GM19395 (cell line): ENCODE data around the gene REPS2.
"Not testable (repeated sequence)": the region's sequence is repeated elsewhere in the genome, so short reads cannot be mapped to it uniquely, and the experiment has no call there.

ENCODE experiments used
- ATAC-seq: cut with Tn5 transposase; IDR thresholded peaks from one replicate; pipeline ENCODE4 v1.9.1; 2021; ENCODE audit warnings: mild to moderate bottlenecking, moderate library complexity; ENCODE audit not compliant: unreplicated experiment

The REPS2 gene

GRCh38 chrX:16962661-16963060, 16.2 kb downstream of the REPS2 start:
- not testable (repeated sequence) for ATAC-seq

DNA sequence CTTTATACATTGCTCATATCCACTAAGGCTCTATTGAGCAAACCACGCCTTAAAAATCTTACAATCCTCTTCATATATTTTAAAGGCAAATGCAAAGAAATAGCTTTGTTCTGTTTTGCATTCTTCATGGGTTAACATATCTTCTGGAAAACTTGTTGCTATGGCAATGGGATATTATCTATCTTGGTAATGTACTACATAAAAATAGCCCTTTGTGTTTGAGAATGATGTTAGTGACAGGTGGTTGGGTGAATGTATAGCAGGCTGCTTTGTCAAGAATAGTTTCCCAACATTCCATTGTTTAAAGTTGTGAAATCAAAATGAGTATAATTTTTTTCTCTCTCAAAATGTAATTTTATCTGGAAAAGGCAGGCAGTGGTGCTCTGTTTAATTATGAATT, 16.8 kb downstream of the REPS2 start:
- ATAC-seq: no peak

GRCh38 chrX:16964976-16965375, 18.5 kb downstream of the REPS2 start:
- ATAC-seq: not testable (repeated sequence)

- no peak for ATAC-seq
These were observed 20.4 kb downstream of the REPS2 start for GRCh38 chrX:16966752-16967448.

- not testable (repeated sequence) for ATAC-seq
These were observed 22.3 kb downstream of the REPS2 start for GRCh38 chrX:16968753-16969152.

GRCh38 chrX:16970977-16971376, 24.5 kb downstream of the REPS2 start:
- no peak for ATAC-seq

DNA sequence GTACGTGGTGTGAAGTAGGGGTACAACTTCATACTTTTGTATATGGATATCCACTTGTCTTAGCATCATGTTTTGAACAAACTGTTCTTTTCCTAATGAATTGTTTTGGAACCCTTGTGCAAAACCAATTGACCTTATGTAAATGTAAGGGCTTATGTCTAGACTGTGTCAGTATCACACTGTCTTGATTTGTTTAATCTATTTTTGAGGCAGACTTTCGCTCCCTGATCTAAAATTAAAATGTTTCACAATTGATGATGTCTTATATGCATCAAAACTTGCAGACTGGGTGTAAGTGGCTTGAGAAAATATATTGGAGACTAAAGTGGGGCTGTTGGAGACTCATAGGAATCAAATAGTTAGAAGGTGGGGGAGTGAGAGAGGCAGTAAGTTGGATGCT, 25.2 kb downstream of the REPS2 start:
- ATAC-seq: no peak

- no peak for ATAC-seq
These were observed 28.8 kb downstream of the REPS2 start for GRCh38 chrX:16975233-16975632.

DNA sequence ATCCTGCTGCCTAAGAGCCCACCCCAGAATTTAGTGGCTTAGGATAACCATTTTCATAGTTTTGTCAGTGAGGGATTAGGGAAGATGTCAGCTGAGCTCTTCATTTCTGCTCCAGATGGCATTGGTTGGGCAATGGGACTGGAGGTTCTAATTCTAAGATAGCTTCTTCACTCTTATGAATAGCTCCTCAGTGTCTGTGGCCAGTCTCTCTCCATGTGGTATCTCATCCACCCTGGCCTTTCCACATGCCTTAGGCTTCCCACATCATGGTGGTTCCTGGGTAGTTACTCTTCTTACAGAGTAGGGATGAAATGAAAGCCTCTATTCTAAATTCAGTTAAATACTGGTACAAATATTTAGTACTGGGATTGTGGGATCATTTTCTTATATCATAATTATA, 31.3 kb downstream of the REPS2 start:
- no peak for ATAC-seq

DNA sequence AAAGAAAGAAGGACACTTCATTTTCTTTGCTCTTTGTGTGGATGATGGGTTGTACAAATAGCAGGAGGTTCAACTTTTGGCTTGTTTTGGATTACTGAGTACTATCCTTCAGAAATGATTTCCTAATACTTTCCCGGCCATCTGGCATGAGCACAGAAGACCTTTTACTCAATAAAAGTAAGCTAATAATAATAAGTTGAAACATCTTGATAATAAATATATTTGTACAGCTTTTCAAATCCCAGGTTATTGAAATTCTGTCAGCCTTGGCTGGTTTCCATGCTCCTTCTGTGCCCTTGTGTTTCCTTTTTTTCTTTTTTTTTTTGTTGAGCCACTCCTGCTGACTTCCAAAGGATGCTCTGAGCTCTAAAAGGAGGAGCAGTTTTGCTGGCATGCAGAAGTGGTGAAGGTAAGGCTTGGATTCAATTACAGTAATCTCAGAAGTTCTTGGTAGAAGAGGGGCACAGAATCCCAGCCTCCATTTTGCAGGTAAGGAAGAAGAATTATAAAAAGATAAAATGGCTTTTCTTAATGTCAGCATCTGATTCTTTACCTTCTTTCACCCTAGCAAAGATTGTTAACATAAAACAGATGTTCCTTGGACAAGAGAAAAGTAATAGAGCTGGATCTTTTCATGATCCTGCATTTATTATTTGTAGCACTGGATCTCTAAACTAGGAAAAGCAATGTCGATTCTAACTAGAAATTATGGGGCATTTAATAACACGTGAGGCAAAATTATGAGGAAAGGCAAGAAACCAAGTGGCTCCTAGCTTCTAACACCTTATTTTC, 31.9 kb downstream of the REPS2 start:
- no peak for ATAC-seq

GRCh38 chrX:16979226-16979625, 32.8 kb downstream of the REPS2 start:
- no peak for ATAC-seq

GRCh38 chrX:16981209-16981608, 34.8 kb downstream of the REPS2 start:
- no peak for ATAC-seq

GRCh38 chrX:16981980-16982379, 35.5 kb downstream of the REPS2 start:
- ATAC-seq: no peak

DNA sequence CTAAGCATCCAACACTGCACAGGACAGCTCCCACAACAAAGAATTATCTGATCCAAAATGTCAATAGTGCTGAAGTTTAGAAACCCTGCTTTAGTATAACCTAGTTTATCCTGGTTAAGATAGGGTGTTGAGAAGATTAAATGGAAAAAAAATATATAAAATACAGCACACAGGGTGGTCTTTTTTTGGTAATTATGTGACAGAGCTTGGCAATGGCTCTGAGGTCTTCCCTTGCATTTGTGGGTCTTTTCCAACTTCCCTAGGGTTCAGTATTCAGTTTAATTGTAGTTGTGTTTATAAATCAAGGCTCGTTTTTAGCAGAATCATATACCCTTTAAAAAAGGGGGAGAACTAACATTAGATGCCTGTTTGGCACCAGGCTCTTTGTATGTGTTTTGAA, 36.6 kb downstream of the REPS2 start:
- no peak for ATAC-seq

- ATAC-seq: no peak
These were observed 38.8 kb downstream of the REPS2 start for GRCh38 chrX:16985286-16985685.

DNA sequence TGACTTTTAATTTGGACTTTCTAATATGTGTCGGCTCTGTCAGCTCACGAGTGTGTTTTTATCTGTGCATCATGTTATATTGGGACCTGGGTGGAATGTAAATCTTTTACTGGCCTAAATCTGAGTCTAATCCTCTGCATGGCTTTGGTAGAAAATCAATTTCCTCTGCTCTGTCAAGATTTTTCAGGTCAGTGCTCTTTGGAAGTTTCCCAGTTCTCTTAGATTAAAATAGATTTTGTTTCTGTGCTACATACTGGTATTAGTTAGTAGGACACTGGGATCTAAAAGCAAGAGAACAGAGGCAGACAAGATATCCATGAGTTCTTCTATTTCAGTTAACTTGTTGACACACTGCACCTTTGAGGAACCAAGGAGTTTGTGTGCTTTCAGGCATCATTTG, 39.7 kb downstream of the REPS2 start:
- ATAC-seq: no peak

GRCh38 chrX:16989750-16990149, 43.3 kb downstream of the REPS2 start:
- no peak for ATAC-seq

- no peak for ATAC-seq
These were observed 44.4 kb downstream of the REPS2 start for GRCh38 chrX:16990839-16991238.

DNA sequence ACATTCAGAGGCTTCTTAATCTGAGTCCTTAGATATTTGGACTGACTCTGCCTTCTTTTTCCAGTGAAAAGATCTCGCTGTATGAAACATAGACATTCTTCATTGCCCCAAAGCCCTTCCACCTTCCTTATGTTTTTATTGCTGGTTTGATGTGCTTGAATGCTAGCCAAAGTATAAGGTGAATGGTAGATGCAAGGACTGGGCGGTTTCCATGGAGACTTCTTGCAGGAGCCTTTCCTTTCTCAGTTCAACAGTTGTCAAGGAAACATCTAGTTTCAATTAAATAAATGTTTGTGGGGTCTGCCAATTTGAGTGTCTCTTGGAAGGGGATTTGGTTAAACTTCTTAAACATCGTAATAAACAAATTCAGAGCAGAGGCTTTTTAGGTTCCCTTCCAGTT, 46.0 kb downstream of the REPS2 start:
- no peak for ATAC-seq

DNA sequence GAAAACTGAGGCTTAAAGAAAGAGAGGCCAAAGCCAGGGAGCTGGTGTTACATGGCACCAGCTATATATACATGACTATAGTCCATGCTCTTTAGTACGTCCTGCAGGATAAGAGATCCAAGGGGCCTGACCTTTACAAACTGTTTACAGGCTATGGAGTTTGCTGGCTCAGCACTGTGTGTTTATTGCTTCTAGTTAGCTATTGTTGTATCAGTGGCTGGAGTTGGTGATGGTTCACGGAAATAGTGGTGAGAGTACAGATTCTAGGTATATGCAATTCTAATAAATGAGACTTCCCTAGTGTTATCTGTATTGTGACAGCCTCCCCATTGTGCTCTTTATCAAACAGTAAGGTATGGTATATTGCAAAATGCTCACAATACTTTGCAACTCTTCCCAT, 46.5 kb downstream of the REPS2 start:
- no peak for ATAC-seq

DNA sequence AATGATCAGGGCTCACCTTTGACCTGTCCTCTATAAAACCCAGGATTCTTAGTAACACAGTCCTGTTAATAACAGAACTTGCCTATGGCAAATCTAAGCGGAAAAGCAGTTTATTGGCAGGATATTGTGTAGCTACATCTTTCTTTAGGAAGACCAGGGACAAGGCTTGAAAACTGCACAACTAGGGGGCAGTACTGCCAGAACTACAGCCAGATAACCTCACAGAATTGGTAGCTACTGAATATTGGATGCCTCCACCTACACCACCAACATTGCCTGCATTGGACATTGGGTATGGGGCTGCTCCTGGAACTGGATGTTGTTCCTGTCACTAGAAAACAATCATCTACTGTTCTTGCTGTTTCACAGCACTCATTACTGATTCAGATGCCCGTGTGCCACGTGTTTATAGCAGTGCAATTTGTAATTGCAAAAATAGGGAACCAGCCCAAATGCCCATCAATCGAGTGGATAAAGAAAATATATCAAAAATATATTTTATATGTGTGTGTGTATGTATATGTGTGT, 47.4 kb downstream of the REPS2 start:
- ATAC-seq: no peak

DNA sequence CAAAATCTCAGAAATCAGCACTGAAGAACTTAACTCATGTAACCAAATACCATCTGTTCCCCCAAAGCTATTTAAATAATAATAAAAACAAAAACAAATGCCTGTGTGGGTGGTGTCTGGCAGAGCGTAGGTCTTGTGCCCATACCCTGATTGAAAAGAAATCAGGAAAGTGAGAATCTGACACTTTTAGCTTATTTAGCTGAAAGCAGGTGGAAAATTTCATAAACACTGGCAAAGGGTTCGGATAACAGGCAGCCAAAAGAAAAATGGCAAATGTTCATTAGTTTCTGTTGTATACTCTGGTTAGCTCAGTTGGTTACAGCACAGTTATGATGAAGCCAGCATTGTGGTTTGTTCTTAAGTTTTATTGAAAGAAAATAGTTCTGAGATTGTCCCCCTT, 48.3 kb downstream of the REPS2 start:
- no peak for ATAC-seq
